Lung (tissue), 12 donors: ENCODE data around the gene DDR1. TPM values are rescaled to one million over a fixed set of nuclear protein-coding genes. Genes with fewer than 3 reads are reported as not detected.
A peak's percentile ranks its signal among the peaks of the same experiment; 100 is the strongest.

ENCODE experiments used
- ATAC-seq: fragments of 200-7000 bp; cut with Tn5 transposase; one replicate; pipeline ENCODE4 v1.9.1; 2020; ENCODE audit warnings: moderate number of reproducible peaks; ENCODE audit not compliant: insufficient read depth, low FRiP score
- DNase-seq, 3 donors: peaks; one replicate each; pipeline ENCODE4 v3.0.0-alpha.2; 2013 to 2017
- H3K27ac ChIP-seq, 2 donors: one replicate each; pipeline ENCODE4 v1.5.1; 2013; ENCODE audit warnings: mild to moderate bottlenecking in 2 of 2, moderate library complexity in 2 of 2, control low read depth in 1 of 2, inconsistent platforms in 1 of 2, low read depth in 1 of 2, low read length in 1 of 2
- H3K27me3 ChIP-seq, 3 donors: one replicate each; pipeline ENCODE4 v1.5.1; 2013; ENCODE audit warnings: low read length in 2 of 3; ENCODE audit not compliant: control insufficient read depth in 3 of 3, insufficient read depth in 3 of 3
- H3K36me3 ChIP-seq, 4 donors: one replicate each; pipeline ENCODE4 v1.5.1; 2013; ENCODE audit warnings: low read length in 4 of 4, mild to moderate bottlenecking in 1 of 4, moderate library complexity in 1 of 4; ENCODE audit not compliant: control insufficient read depth in 4 of 4, insufficient read depth in 4 of 4
- H3K4me1 ChIP-seq, 5 donors: one replicate each; pipeline ENCODE4 v1.5.1; 2013; ENCODE audit warnings: low read length in 5 of 5, mild to moderate bottlenecking in 2 of 5, moderate library complexity in 1 of 5; ENCODE audit not compliant: control insufficient read depth in 5 of 5, insufficient read depth in 5 of 5
- H3K4me3 ChIP-seq: one replicate; pipeline ENCODE4 v1.5.1; 2013; ENCODE audit warnings: mild to moderate bottlenecking, control low read depth, moderate library complexity
- H3K9ac ChIP-seq, 2 donors: one replicate each; pipeline ENCODE4 v1.5.1; 2013; ENCODE audit warnings: low read length in 2 of 2, control low read depth in 1 of 2; ENCODE audit not compliant: insufficient read depth in 1 of 2
- H3K9me3 ChIP-seq, 4 donors: one replicate each; pipeline ENCODE4 v1.5.1; 2013; ENCODE audit warnings: low read length in 3 of 4, mild to moderate bottlenecking in 1 of 4, moderate library complexity in 1 of 4; ENCODE audit not compliant: control insufficient read depth in 4 of 4, insufficient read depth in 3 of 4
- CTCF ChIP-seq: IDR thresholded peaks from 2 replicates; pipeline ENCODE4 v1.5.1; 2012; ENCODE audit warnings: mild to moderate bottlenecking; ENCODE audit errors: control extremely low read depth, extremely low read depth
- WGBS, 2 donors: extraction: QIAGEN DNeasy Blood & Tissue Kit; methylation state at CpG; one replicate each; pipeline ENCODE4 v1.1.7; 2013; 5-methylcytosine and 5-hydroxymethylcytosine counted together
- polyA plus RNA-seq, 2 donors: library from polyadenylated mRNA; stranded (reverse); fragments of 200-250 nt; gene quantifications; one replicate each; pipeline ENCODE4 v1.2.1, GENCODE V29; 2013
- total RNA-seq, 2 donors: library from RNA; depleted of rRNA in 1 of 2; stranded (reverse); fragments of >200 nt in 1 of 2; gene quantifications; one replicate each; pipeline ENCODE4 v1.2.1, GENCODE V29; 2014 to 2021
- donor health status: control.
- donor health status: control.
- donor health status: Bipolar disorder and iron deficiency.
- donor health status: healthy.
- donor health status: DM: yes; HTN: yes; CAD: no.

DDR1 gene
- total and polyA plus RNA-seq, 4 donors: 39.5 to 134 (median 98.1) TPM

GRCh38 chr6:30885999-30886896, 1.9 kb downstream of the DDR1 start:
- DNase-seq: peak; percentile 68 to 73 (median 68)

GRCh38 chr6:30886897-30887255, 2.6 kb downstream of the DDR1 start:
- no peak for ATAC-seq
- Histone ChIP-seq H3K36me3 (peaks cover 0 to 22% (median 10%) of the 10 kb centered on the region in 4 donors), H3K27me3 (no peaks in the 10 kb centered on the region), H3K9me3 (no peaks in the 10 kb centered on the region), H3K4me1 (peaks cover 3 to 62% (median 30%) of the 10 kb centered on the region in 5 donors), H3K27ac (no peak overlapping the region), H3K4me3 (no peak overlapping the region), H3K9ac (peak overlapping the region in 1 of 2 donors; percentile 76)
- DNase-seq: no peak
- TF ChIP-seq CTCF: no peak

More at GRCh38 chr6:30885999-30886896, 1.9 kb downstream of the DDR1 start:
- Histone ChIP-seq H3K36me3 (peaks cover 0 to 17% (median 9%) of the 10 kb centered on the region in 4 donors), H3K4me3 (no peak overlapping the region), H3K27ac (peak overlapping the region in 1 of 2 donors; percentile 57), H3K9ac (peak overlapping the region; percentile 55 to 76), H3K27me3 (no peaks in the 10 kb centered on the region), H3K9me3 (no peaks in the 10 kb centered on the region), H3K4me1 (peaks cover 3 to 69% (median 36%) of the 10 kb centered on the region in 5 donors)
- ATAC-seq: no peak
- 45 to 58% methylated on average over 18 of the region's 18 CpGs for WGBS, 2 donors
- no peak for TF ChIP-seq CTCF

- Histone ChIP-seq H3K27ac (no peak overlapping the region), H3K36me3 (peaks cover 0 to 28% (median 13%) of the 10 kb centered on the region in 4 donors), H3K4me1 (peaks cover 3 to 51% (median 22%) of the 10 kb centered on the region in 5 donors), H3K9ac (peak overlapping the region in 1 of 2 donors; percentile 50), H3K4me3 (no peak overlapping the region), H3K9me3 (no peaks in the 10 kb centered on the region), H3K27me3 (no peaks in the 10 kb centered on the region)
- no peak for TF ChIP-seq CTCF
- WGBS, 2 donors: 67 to 79% methylated on average over 6 of the region's 6 CpGs
- ATAC-seq (no peak), DNase-seq (peak; percentile 31 to 82 (median 68))
These were observed 3.8 kb downstream of the DDR1 start for GRCh38 chr6:30887901-30888815.
